Measurements from ENCODE around the gene RAB26.

DNA sequence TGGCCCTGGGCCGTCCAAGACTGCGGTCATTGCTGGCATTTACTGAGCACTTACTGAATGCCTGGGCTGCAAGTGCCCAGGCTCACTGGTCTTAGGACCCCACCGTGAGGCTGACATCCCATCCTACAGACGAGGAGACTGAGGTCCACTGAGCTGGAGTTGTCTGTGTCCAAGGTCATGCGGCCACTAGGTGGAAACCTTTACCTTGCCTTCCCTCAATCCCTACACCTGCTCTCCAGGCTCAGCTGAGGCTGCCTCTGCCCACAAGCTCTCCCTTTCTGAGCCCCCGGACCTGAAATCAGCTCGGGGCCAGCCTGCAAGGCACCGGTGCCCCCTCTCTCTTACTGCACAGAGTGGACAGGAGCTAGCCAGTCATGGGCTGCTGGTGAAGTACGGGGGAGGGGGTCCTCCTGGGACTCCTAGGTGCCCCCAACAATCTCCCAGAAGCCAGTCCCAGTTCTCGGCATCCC is 46.5 kb downstream of the RAB26 start:
- TF ChIP-seq CTCF (IDR thresholded peaks at IDR 0.05; ENCODE audit: low read length), result peak; percentile 62
- TF ChIP-seq EZH2 (optimal IDR thresholded peaks at IDR 0.05; ENCODE audit: low read depth, low read length), result no peak
